HG03354 (cell line): Measurements from ENCODE around the gene DNMT3B.
"Not testable (repeated sequence)": the region's sequence is repeated elsewhere in the genome, so short reads cannot be mapped to it uniquely, and the experiment has no call there.

Experiments
- ATAC-seq: cut with Tn5 transposase; IDR thresholded peaks from one replicate; pipeline ENCODE4 v1.9.1; 2021; ENCODE audit warnings: mild to moderate bottlenecking; ENCODE audit not compliant: unreplicated experiment, poor library complexity, severe bottlenecking

The DNMT3B gene

DNA sequence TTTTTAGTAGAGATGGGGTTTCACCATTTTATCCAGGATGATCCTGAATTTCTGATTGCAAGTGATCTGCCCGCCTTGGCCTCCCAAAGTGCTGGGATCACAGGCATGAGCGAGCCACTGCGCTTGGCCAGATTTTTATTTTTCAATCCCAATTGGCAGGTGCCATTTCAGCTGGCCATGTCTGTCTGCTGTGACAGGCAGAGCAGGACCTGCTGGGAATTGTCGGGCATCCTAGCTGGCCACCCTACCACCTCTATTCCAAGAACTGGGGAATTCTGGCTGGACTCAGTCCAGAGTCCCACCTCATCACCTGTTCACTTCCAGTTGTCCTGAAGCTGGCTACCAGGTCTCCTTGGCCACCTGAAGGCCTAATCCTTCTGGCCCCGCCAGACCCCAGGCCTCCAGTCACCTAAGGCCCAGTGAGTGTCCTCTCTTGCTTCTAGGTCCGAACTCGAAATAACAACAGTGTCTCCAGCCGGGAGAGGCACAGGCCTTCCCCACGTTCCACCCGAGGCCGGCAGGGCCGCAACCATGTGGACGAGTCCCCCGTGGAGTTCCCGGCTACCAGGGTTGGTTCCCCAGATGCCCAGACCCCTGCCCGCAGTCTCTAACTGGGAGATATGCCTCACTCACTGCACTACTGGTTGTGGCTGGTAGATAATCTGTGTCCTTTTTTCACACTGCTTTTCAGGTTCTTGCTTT is 24.0 kb downstream of the DNMT3B start:
- ATAC-seq, result no peak

DNA sequence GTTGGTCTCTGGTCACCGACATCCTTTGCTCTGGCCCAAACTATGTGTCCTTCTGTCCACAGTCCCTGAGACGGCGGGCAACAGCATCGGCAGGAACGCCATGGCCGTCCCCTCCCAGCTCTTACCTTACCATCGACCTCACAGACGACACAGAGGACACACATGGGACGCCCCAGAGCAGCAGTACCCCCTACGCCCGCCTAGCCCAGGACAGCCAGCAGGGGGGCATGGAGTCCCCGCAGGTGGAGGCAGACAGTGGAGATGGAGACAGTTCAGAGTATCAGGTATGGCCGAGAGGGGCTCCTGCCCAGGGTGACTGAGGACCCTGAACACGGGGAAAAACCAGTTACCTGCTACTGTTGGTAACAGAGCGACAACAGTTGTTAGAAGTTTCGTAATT is 25.0 kb downstream of the DNMT3B start:
- no peak for ATAC-seq

DNA sequence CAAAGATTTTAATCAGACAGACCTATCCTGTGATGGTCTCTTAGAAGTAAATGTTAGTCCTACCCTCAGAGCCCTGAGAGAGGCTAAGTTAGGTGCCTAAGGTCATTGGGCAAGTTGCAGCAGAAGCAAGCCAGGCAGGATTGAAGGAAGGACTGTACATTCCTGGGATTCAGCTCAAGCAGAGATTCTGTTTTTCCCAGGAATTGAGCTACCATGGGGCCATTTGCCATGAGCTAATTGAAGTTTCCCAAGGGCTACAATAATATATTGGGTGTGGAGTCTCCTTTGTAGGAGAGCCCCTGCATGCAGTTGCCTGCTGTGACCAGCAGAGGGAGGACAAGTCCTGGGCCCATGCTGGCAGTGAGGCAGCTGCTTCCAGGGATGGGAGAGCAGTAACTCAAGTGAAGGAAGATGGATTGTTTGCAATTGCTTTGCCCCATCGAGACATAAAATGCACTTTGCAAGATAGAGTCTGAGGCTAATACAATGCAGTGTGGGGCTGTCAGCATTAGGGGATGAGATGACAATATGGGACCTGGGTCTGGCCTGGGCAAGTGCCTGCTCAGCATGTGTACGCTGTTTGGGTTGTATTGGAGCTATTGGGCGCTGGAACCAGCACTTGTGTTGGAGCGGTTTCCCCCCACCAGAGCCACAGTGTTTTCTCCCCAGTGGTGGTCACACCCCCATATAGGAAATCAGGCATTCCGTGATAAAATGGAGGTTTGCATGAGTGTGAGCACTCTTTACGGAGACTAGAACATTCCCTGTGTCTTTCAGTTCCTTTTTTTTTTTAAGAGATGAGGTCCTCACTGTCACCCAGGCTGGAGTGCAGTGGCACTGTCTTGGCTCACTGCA is 27.9 kb downstream of the DNMT3B start:
- peak; percentile 59 for ATAC-seq

- no peak for ATAC-seq
These were observed 28.5 kb downstream of the DNMT3B start for GRCh38 chr20:32790751-32791057.

DNA sequence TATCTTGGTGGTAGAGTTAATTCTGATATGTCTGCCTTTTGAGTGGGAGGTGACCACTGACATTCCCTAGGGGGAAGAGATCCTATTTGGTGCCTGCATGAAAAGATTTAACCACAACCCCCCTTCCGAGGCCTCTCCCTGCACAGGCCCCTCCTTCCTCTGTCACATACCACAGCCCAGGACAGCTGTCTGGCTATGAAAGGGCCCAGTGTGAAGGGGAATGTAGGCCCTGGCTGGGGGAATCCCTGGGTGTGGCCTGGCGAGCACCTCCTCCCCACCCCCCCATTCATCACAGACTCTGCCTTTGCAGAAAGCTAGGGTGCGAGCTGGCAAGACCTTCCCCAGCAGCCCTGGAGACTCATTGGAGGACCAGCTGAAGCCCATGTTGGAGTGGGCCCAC is 30.1 kb downstream of the DNMT3B start:
- peak; percentile 78 for ATAC-seq

- ATAC-seq, result no peak
These were observed 30.7 kb downstream of the DNMT3B start for GRCh38 chr20:32792731-32793458.

GRCh38 chr20:32796383-32796948 is 34.3 kb downstream of the DNMT3B start:
- ATAC-seq, result no peak

DNA sequence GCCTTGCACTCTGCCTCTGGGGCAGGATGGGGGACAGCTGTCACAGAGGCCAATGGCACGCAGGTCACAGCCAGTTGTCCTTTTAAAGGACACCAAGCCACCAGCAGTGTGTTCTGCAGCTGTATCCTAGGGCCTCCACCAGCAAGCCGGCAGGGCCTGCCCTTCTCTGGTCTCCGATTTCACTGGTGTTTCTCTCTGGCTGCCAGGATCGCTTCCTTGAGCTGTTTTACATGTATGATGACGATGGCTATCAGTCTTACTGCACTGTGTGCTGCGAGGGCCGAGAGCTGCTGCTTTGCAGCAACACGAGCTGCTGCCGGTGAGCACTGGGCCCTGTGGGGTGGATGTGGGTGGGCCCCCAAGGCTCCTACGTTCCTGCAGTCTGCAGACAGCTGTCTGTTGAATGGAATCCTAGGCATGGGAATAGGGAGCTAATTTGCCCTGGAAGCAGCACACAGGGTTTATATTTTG is 34.8 kb downstream of the DNMT3B start:
- ATAC-seq, result no peak

- ATAC-seq, result not testable (repeated sequence)
These were observed 35.4 kb downstream of the DNMT3B start for GRCh38 chr20:32797571-32797970.

GRCh38 chr20:32798046-32798981 is 36.1 kb downstream of the DNMT3B start:
- ATAC-seq, result no peak

DNA sequence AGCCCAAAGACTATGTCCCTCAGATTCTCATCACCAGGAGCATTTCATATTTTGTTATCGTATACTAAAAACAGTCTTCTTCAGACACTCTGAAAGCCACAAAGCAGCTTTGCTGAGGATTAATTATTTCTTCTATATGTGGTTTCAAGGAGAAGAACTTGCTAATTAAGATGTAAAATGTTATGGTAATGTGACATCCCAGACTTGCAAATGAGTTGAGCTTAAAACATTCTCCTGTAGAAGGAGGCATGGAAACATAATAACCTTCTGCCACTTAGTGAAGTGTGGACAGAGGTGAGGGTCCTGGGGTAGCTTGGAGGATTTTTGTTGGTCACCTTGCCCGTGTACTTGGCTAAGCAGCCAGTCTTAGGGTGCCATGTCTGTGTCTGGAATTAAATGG is 40.9 kb downstream of the DNMT3B start:
- ATAC-seq, result no peak

- no peak for ATAC-seq
These were observed 42.0 kb downstream of the DNMT3B start for GRCh38 chr20:32804022-32804715.

DNA sequence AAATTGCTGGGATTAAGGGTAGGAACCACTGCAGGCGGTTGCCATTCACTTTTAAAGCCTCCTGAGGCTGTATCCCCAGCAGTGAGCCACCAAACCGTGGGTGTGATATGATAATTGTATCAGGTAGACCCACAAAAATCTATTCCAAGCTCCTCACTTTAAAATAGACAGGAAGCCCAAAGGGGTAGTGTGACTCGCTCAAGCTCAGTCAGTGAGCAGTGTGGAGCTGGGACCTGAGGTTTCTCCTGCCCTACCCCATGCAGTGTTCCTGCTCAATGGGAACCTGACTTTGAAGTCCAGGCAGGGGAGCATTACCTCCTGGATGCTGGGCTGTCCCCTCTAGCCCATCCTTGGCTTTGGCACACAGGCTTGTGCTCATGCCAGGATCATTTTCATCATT is 42.6 kb downstream of the DNMT3B start:
- ATAC-seq, result no peak

GRCh38 chr20:32805721-32806120 is 43.5 kb downstream of the DNMT3B start:
- no peak for ATAC-seq

DNA sequence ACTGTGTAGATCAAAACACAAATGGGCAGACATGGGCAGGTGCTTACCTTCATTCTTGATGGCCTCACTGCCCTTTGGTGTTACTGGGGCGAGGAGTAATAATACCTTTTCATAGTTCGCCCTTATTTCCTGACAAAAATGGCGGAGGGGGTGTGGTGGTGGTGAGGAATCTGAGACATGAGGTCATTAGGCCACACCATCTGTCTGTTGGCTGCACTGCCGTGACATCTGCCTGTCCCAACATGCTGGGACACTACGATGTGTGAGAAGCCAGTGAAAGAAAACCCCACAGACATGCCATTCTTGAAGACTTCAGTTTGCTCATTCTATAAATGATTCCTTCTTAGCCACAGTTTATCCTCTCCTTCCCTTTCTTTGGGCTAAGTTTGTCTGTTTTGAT is 44.2 kb downstream of the DNMT3B start:
- ATAC-seq, result no peak

DNA sequence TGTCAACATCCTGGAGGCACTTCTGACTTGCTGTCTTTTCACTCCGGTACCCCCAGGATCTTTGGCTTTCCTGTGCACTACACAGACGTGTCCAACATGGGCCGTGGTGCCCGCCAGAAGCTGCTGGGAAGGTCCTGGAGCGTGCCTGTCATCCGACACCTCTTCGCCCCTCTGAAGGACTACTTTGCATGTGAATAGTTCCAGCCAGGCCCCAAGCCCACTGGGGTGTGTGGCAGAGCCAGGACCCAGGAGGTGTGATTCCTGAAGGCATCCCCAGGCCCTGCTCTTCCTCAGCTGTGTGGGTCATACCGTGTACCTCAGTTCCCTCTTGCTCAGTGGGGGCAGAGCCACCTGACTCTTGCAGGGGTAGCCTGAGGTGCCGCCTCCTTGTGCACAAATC is 45.5 kb downstream of the DNMT3B start:
- ATAC-seq, result no peak

DNA sequence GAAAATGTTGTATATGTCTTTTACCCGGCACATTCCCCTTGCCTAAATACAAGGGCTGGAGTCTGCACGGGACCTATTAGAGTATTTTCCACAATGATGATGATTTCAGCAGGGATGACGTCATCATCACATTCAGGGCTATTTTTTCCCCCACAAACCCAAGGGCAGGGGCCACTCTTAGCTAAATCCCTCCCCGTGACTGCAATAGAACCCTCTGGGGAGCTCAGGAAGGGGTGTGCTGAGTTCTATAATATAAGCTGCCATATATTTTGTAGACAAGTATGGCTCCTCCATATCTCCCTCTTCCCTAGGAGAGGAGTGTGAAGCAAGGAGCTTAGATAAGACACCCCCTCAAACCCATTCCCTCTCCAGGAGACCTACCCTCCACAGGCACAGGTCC is 46.3 kb downstream of the DNMT3B start:
- ATAC-seq, result no peak

DNA sequence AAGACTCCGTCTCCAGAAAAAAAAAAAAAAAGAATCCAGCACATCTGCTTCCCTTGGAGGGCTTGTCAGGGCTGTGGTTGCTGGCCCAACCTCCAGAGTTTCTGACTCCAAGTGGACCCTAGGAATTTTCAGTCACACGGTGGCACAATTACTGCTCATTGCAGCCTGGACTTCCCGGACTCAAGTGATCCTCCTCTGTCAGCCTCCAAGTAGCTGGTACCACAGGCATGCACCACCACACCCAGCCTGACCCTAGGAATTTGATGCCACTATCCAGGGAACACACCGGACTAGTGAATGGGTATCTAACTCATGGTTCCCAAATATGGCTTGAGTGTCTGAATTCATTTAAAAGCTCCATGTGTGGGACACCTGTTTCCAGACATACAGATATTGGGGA is 47.7 kb downstream of the DNMT3B start:
- no peak for ATAC-seq

DNA sequence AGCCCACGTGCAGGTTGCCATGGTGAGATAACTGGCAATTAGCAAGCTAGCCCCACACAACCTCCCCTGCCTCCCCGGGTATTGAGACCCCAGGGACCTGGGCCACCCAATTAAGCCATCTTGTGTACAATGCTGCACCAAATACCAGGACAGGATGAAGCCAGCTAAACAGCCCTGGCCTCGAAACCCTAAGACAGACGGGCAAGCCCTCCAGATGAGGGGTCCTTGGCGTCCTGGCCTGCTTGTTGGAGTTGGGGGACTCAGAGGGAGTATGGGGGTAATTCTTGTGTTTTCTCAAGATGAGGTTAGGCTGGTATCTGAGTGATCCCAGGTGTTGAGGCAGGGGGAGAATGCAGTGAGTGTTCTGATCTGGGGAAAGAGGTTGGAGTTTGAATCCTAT is 48.8 kb downstream of the DNMT3B start:
- no peak for ATAC-seq
